Endothelial cell of umbilical vein (primary cell): Measurements from ENCODE around the gene MB21D2. TPM values are rescaled to one million over a fixed set of nuclear protein-coding genes. Genes with fewer than 3 reads are reported as not detected.

Experiments used
- BruUV-seq: library from RNA; stranded (reverse); fragments of 400-500 nt; replicated peaks from 2 replicates; lab custom pipeline; 2021; lab: Mats Ljungman, UMichigan
- CTCF ChIA-PET: fragments of 300-600, 350-600 bp; sonication (Branson Sonifier 250); formaldehyde crosslinking; loops from one replicate; lab custom pipeline; 2021; ENCODE audit warnings: antibody characterized with exemption, inconsistent platforms; lab: Charles Lee
- POLR2A ChIA-PET: fragments of 300-600, 350-600 bp; sonication (Branson Sonifier 250); formaldehyde crosslinking; loops from one replicate; lab custom pipeline; 2021; ENCODE audit warnings: antibody characterized with exemption, inconsistent platforms; lab: Charles Lee
- DNase-seq: peaks from one replicate; pipeline ENCODE4 v3.0.0-alpha.2; 2011; ENCODE audit warnings: low read depth, low spot score
- FAIRE-seq: peaks from 2 replicates; lab custom pipeline; 2011; peaks lifted over from hg19 to GRCh38; lab: Jason Lieb, UNC
- H2AFZ ChIP-seq: 2 replicates; pipeline ENCODE4 v1.6.0; 2012; ENCODE audit warnings: low read depth, low read length, control low read depth, inconsistent platforms
- H3K27ac ChIP-seq: 2 replicates; pipeline ENCODE4 v1.5.1; 2011; ENCODE audit warnings: low read depth, mild to moderate bottlenecking, control low read depth, low read length, moderate library complexity; ENCODE audit not compliant: insufficient read depth
- H3K27me3 ChIP-seq, 2 experiments: 2 replicates each; pipeline versions ENCODE4 v1.6.0 to v1.6.1; 2011; ENCODE audit warnings: low read length in 2 of 2, mixed read lengths in 1 of 2; ENCODE audit not compliant: control insufficient read depth in 2 of 2, insufficient read depth in 2 of 2
- H3K36me3 ChIP-seq, 2 experiments: 2 replicates in 1 of 2; 3 replicates in 1 of 2; pipeline ENCODE4 v1.5.1; 2011; ENCODE audit warnings: low read length in 2 of 2, mild to moderate bottlenecking in 1 of 2, moderate library complexity in 1 of 2; ENCODE audit not compliant: control insufficient read depth in 2 of 2, insufficient read depth in 2 of 2; ENCODE audit errors: extremely low read depth in 1 of 2
- H3K4me1 ChIP-seq: 3 replicates; pipeline ENCODE4 v1.5.1; 2011; ENCODE audit warnings: mild to moderate bottlenecking, low read length; ENCODE audit not compliant: control insufficient read depth, insufficient read depth; ENCODE audit errors: extremely low read depth
- H3K4me2 ChIP-seq: 2 replicates; pipeline ENCODE4 v1.6.1; 2011; ENCODE audit warnings: low read length, control low read depth, mixed read lengths; ENCODE audit not compliant: insufficient read depth
- H3K4me3 ChIP-seq, 3 experiments: fragments of 200-600 bp in 1 of 3; sonication (generic), shearing (Covaris generic) in 1 of 3; replicated peaks in 1 of 3; 2 replicates each; pipeline ENCODE4 v1.5.1; 2011 to 2016; ENCODE audit warnings: control low read depth in 3 of 3, low read length in 3 of 3, mild to moderate bottlenecking in 2 of 3, inconsistent platforms in 1 of 3, low read depth in 1 of 3, moderate library complexity in 1 of 3; ENCODE audit not compliant: insufficient read depth in 1 of 3
- H3K79me2 ChIP-seq: 2 replicates; pipeline ENCODE4 v1.6.0; 2012; ENCODE audit warnings: low read length, inconsistent platforms; ENCODE audit not compliant: control insufficient read depth, insufficient read depth
- H3K9ac ChIP-seq: replicated peaks from 2 replicates; pipeline ENCODE3; 2011; ENCODE audit warnings: low read length, control low read depth; ENCODE audit not compliant: insufficient read depth; ENCODE audit errors: extremely low read depth
- H3K9me1 ChIP-seq: replicated peaks from 3 replicates; pipeline ENCODE4 v1.6.0; 2011; ENCODE audit warnings: mild to moderate bottlenecking, low read length; ENCODE audit not compliant: control insufficient read depth, insufficient read depth; ENCODE audit errors: extremely low read depth
- H3K9me3 ChIP-seq: replicated peaks from 2 replicates; pipeline ENCODE4 v1.5.1; 2012; ENCODE audit warnings: low read length, inconsistent platforms; ENCODE audit not compliant: control insufficient read depth, insufficient read depth
- H4K20me1 ChIP-seq: replicated peaks from 2 replicates; pipeline ENCODE3; 2011; ENCODE audit warnings: mild to moderate bottlenecking, low read length; ENCODE audit not compliant: control insufficient read depth, insufficient read depth; ENCODE audit errors: extremely low read depth
- CTCF ChIP-seq, 2 donors: IDR thresholded peaks; 1 replicate in 1 of 2; 2 replicates in 1 of 2; pipeline ENCODE4 v1.5.1; 2011; ENCODE audit warnings: low read length in 2 of 2, mild to moderate bottlenecking in 2 of 2, moderate library complexity in 2 of 2, control low read depth in 1 of 2, inconsistent platforms in 1 of 2, low read depth in 1 of 2; ENCODE audit not compliant: insufficient read depth in 1 of 2; ENCODE audit errors: extremely low read depth in 1 of 2
- EZH2 ChIP-seq: IDR thresholded peaks from 2 replicates; pipeline ENCODE4 v1.6.1; 2012; ENCODE audit warnings: borderline replicate concordance, low read depth, mild to moderate bottlenecking, moderate library complexity, low read length, inconsistent platforms; ENCODE audit not compliant: severe bottlenecking
- GATA2 ChIP-seq: IDR thresholded peaks from 2 replicates; pipeline ENCODE4 v1.7.0; 2011; ENCODE audit warnings: low read depth, mild to moderate bottlenecking, moderate library complexity, mixed read lengths, low read length; ENCODE audit not compliant: insufficient read length, insufficient read depth
- JUN ChIP-seq: IDR thresholded peaks from 2 replicates; pipeline ENCODE4 v1.6.1; 2011; ENCODE audit warnings: borderline replicate concordance, low read depth; ENCODE audit not compliant: insufficient read length, insufficient read depth
- MAX ChIP-seq: IDR thresholded peaks from 2 replicates; pipeline ENCODE4 v1.6.1; 2011; ENCODE audit not compliant: insufficient read depth, insufficient read length
- POLR2AphosphoS5 ChIP-seq: IDR thresholded peaks from 2 replicates; pipeline ENCODE4 v1.6.1; 2012; ENCODE audit warnings: low read depth, mild to moderate bottlenecking, control low read depth, low read length, moderate library complexity; ENCODE audit not compliant: insufficient read depth
- dilution Hi-C: fragments of 300-500 bp; cut with MboI; formaldehyde crosslinking; loops from one replicate; pipeline ENCODE4 v1.15.0; 2019; ENCODE audit warnings: low sequenced_read_pairs; ENCODE audit not compliant: extremely low pct_ligation_motif_present
- intact Hi-C: fragments of 100-400 bp; cut with micrococcal nuclease; formaldehyde crosslinking; loops from one replicate; pipeline ENCODE4 v1.10.0; 2022
- polyA plus RNA-seq, 4 experiments: library from polyadenylated mRNA; depleted of rRNA in 3 of 4; stranded (reverse) in 3 of 4; unstranded in 1 of 4; fragments of >200 nt; gene quantifications; 2 replicates each; pipeline versions ENCODE4 v1.2.1 to v1.2.3, GENCODE V29; 2011 to 2012; ENCODE audit warnings: missing spikeins in 1 of 4
- total RNA-seq: library from RNA; stranded (reverse); gene quantifications from 2 replicates; pipeline ENCODE4 v1.2.3, GENCODE V29; 2021

MB21D2 gene
- total and polyA plus RNA-seq, 2 donors (not counting 3 experiments of a cell fraction or from before 2014, with no cell fraction given), result 6.7 to 7.4 TPM

GRCh38 chr3:192917028-192917403 is 640 bp downstream of the MB21D2 start:
- Histone ChIP-seq H3K9me1 (no peaks in the 10 kb centered on the region), H3K9ac (peak overlapping the region; percentile 91), H3K36me3 (no peaks in the 10 kb centered on the region), H2AFZ (peak overlapping the region; percentile 95), H3K79me2 (peaks cover 16% of the 10 kb centered on the region), H3K27ac (peak overlapping the region; percentile 80), H3K9me3 (no peaks in the 10 kb centered on the region), H4K20me1 (no peaks in the 10 kb centered on the region), H3K4me3 (peak overlapping the region; percentile 50 to 89 (median 56)), H3K27me3 (no peaks in the 10 kb centered on the region), H3K4me2 (peak overlapping the region; percentile 75), H3K4me1 (peaks cover 9% of the 10 kb centered on the region)
- dilution Hi-C loops (no loop called here), intact Hi-C loops (loop anchor here (1.0 to 5.0 kb wide), 8 partner anchors 28 to 676 kb away; partner anchors contain the start of gene OPA1)
- TF ChIP-seq GATA2, result no peak
- peak in 1 of 2 donors; percentile 10 for TF ChIP-seq CTCF (IDR thresholded peaks at IDR 0.05; ENCODE audit: extremely low read depth in 1 of 2, insufficient read depth in 1 of 2, low read depth in 1 of 2, low read length in 2 of 2)
- TF ChIP-seq POLR2AphosphoS5, result no peak
- TF ChIP-seq EZH2, result no peak
- no peak for TF ChIP-seq JUN
- TF ChIP-seq MAX, result no peak
- FAIRE-seq (peak; percentile 59), DNase-seq (peak; percentile 73)
- ChIA-PET CTCF (interaction anchor here (1.0 to 4.5 kb wide), 14 partner anchors 9 to 124 kb away, joined by 3 to 76 read pairs (median 4); no protein-coding TSS in a partner anchor), POLR2A (interaction anchor here (0.7 to 2.0 kb wide), 5 partner anchors 28 to 95 kb away, joined by 3 to 10 read pairs (median 4); no protein-coding TSS in a partner anchor)
- TSS peak; percentile 65 for BruUV-seq
